GM12891 (cell line): ENCODE data around the gene GOLGA1.

Source experiments
- POLR2A ChIP-seq: IDR thresholded peaks from 2 replicates; pipeline ENCODE4 v1.6.1; 2011; ENCODE audit warnings: low read depth, low read length, control low read depth
- POLR2AphosphoS5 ChIP-seq: IDR thresholded peaks from 2 replicates; pipeline ENCODE4 v1.6.1; 2011; ENCODE audit warnings: low read depth, low read length, control low read depth

GRCh38 chr9:124969401-124969800, 28.5 kb upstream of the GOLGA1 start:
- TF ChIP-seq POLR2AphosphoS5 = no peak
- no peak for TF ChIP-seq POLR2A
